NCI-H2081 treated with DMSO at 0.1 percent for 48 hours (cell line): ENCODE results near the gene KRAS.
A peak's percentile ranks its signal among the peaks of the same experiment; 100 is the strongest.

Experiments used
- DNase-seq: peaks from one replicate; lab custom pipeline; 2025; lab: John Stamatoyannopoulos, UW

The KRAS gene

DNA sequence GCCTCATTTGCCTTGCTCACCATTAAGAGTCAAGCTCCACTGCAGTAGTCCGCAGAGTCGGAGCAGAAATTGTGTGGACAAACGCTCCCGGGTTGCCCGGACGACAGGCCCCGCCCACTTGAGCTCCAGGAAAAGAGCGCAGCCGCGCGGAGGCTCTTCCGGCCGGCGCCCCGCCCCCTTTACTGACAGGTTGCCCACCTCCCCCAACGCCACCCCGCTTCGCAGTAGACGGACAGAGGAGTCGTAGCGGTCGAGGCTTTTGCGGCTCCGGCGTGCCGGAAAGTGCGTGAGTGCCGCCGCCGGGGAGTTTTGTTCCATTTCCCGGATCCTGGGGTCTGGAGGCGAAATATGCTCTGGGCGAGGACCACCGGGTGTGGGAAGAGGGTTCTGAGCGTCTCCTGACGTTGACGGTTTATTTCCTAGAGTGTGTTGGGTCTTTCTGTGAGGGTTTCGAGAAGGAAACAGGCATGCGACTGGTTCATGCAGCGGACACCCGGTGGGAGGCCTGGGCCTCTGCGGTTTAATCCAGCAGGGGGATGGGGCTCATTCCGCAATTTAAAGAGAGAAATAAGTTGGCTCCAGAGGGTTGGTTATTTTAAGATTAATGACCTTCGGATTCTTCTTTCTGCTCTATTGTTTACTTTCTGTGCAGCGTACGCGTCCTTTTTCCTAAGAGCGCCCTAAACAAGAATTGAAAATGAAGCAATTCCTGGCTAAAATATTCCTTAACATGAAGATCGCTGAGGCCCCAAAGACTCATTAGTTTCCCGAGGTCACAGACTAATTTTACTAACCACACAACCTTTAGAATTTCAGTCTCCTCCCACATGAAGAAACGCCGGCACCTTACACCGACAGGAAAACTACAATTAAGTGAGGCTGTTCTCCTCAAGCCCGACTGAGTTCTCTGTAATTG is 55.4 kb downstream of the KRAS start, which contains the start of the genes DNAI7 and ETFRF1:
Gene DNAI7 (minus strand): TSS at position 105 of the 916 bp plus-strand sequence. CDS start 82 bp downstream, at position 23.
Gene ETFRF1 (plus strand): TSS at position 182 of the 916 bp plus-strand sequence. CDS start 8,720 bp downstream, outside the sequence.
- peak; percentile 85 for DNase-seq

DNA sequence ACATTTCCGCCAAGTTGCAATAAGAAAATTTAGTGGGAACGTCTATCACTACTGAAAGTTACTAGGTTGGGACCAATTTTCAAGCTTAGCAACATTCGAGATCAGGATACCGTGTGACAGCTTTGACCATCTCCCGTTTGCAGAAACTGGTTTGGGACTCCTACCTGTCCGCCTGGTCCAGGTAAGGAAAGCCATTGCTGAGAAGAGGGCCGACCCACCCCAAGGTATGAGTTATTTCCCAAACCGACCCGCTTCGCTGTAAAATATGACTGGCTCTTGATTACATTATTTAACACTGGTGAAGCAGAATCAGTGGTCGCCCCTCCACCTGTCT is 56.0 kb downstream of the KRAS start:
- no peak for DNase-seq

DNA sequence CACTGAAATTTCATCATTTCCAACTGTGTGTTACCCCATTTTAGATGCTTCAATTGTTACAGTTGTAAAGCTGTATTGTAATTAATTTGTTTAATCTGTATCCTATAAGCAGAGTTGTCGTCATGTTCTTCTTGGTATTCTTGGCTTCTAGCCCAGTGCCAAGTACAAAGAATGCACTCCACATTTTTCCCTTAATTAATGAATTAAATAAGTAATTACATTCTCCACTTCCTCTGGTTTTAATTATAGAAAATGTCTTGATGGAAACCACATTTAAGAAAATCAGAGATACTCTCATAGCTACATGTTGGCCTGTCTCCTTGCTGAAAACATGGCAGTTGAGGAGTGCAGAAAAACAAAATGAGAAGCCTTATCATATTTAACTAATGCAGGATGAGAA is 56.5 kb downstream of the KRAS start:
- no peak for DNase-seq

DNA sequence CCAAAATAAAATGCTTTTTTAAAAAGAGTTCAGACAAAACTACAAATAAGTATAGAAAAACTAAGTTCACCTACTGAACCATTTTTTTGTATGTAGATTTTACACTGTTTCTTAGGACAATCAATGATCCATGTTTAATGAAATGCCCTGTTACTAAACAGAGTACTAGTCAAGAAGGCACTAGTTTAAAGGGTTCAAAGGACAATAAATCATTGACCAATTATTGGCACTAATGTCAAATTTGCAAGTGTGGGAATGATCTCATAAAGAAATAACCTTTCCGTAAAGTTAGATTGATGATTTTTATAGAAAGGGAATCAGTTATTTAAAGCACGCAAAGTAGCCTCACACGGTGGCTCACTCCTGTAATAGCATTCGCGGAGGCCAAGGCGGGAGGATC is 59.9 kb downstream of the KRAS start:
- no peak for DNase-seq

DNA sequence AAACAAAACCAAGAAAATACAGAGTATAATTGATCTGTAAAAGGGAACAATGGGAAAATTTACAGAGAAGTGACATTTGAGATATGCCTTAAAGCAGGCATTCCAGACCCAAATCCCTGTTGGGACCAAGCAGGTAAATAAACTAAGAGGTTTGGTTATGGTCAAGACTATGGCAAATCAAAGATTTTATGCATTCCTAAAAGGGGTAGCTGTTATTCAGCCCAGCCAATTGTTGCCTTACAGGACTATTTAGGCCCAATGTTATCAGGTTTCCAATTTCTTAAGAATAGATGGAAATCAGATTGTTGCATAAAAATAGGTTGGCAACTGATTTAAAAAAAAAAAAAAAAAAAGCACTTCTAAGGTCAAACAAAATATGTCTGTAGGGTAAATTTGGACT is 61.1 kb downstream of the KRAS start:
- DNase-seq: no peak

DNA sequence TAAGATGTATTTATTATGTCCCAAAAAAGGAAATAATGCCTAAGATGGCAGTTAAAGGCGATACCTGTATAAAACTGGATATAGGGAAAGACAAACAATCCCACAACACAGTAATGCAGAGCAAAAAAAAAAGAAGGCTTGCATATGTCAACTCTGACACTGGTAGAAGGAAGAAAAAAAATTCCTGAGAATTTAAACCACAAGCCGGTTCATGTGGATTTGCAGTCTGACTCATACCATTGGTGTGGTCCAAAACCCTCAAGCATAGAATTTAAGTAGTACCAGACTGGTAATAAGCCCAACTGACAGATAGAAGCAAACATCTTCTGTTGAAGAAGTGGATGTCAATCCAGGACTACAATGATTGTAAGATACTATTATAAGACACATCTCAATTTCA is 62.9 kb downstream of the KRAS start:
- DNase-seq: no peak

DNA sequence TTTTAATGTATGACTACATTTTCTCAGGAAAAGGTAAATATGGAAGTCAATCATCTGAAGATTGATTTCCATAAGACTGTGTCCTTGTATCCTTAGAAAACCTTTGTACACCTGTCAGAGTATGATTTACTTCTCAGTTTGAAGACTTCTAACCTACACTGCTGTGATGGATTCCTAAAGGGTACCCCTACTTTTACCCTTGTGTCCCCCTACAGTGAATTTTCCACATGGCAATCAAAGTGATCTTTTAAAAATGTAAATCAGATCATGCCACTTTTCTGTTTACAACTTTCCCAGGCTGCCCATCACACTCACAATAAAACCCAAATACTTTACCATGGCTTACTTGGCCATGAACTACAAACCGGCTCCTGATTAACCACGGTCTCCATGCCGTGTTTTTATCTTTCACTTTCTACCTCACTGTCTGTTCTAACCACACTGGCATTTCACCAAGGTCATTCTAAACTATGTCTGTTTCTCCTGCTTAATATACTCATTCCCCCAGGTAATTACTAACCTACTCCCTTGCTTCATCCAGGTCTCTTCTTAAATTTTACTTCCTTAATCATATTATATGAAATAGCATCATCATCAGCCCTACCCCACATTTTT is 63.8 kb downstream of the KRAS start:
- DNase-seq: no peak

DNA sequence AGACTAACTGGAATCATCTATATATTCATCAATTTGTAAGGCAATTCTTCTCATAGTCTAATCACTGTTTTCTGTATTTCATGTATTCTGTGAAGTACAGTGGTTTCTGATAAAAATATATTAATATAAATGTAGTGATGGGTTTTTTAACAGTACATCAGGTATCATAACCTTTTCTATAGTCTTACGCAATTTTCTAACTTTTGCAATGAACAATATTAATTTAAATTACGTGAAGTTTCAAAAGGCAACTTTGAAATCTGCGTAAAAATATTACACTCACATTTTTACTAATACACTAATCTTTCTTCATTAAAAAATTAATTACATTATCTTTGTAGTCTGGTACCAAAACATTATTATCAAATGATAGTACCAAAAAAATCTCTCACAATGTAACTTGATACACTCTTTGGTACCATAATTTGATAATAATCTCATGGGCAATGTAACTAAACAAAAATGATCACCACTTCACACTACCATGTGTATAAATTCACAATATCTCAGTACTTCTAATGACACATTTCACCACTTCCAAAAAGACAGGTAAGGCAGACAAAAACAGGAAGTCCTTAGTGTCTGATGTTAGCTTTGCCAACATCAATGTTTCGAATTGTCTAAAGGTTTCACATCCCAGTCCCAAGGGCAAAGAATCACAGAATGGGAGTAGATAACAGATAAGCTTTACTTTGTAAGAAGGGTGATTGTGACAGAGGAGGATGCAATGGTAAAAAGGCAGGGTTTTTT is 64.5 kb downstream of the KRAS start:
- no peak for DNase-seq

DNA sequence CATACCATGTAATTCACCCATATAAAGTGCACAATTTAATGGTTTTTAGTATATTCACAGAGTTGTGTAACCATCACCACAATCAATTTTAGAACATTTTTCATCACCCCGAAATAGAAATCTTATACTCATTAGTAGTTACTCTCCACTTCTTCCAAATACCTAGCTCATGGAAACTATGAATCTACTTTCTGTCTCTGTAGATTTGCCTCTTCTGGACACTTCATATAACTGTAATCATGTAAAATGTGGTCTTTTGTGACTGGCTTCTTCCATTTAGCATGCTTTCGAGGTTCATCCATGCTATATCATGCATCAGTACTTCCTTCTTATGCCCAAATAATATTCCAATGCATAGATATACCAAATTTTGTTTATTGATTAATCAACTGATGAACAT is 66.6 kb downstream of the KRAS start:
- no peak for DNase-seq

DNA sequence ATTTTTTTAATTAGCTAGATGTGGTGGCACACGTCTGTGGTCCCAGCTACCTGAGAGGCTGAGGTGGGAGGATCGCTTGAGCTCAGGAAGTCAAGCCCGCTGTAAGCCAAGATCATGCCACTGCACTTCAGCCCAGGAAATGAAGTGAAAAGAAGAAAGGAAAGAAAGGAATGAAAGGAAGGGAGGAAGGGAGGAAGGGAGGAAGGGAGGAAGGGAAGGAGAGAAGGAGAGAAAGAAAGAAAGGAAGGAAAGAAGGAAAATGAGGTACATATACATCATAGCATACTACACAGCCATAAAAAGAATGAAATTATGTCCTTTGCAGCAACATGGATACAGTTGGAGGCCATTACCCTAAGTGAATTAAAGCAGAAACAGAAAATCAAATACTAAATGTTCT is 68.0 kb downstream of the KRAS start:
- DNase-seq: no peak

DNA sequence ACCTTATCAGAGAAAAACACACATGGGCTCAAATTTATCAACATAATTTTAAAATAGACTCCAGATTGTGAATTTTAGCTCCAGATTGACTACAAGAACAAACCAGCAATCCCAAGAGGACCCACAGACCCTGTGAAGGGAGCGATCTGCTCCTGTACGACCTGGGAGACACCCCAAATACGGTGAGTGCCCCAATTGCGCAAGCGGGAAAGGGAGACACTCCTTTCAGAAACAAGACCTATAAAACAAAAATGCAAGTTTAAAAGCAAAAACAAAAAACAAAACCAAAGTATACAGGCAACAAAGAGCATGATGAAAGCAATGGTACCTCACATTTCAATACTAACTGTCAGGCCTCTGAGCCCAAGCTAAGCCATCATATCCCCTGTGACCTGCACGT is 87.9 kb downstream of the KRAS start:
- no peak for DNase-seq

DNA sequence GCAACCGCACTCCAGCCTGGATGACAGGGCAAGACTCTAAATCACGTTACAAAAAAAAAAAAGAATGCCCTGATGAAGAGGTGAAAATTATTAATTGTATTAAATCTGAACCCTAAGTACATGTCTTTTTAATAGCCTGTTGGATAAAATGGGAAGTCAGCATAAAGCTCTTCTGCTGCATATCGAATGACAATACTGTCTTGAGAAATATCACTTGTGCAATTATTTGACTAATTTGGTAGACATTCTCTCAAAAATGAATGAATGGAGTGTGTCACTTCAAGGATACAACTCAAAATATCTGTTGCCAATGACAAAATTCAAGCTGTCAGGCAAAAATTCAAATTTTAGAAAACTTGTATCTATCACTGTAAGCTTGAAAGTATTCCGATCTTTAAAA is 94.7 kb downstream of the KRAS start:
- DNase-seq: no peak

DNA sequence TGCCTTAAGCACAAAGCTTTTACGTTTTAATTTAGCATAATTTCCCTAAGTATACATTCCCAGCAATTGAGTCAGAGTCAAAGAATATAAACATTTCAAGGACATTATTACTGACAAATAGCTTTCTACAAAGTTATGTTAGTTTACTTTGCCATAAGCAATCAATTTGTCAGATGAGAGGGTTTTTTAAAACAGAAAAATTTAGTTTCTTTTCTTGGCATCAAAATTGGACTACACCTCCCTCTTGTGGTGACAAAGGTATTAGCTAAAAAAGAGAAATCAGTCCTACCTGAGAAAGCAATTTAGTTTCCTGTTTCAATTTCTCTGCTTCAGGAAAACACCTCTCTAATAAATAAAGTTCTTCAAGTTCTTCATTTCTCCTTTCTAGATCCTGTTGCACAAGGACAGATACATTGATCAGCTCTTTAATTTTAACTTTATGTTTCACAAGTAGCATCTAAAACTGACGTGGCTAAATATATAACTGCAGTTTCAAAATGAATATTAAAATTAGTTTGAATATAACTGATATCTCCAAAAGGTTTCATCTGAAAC is 95.6 kb downstream of the KRAS start:
- DNase-seq: no peak
